Ovary (tissue), 3 donors: Measurements from ENCODE around the gene PASK.

Experiments used
- EP300 ChIP-seq: sonication (generic); formaldehyde crosslinking; IDR thresholded peaks from one replicate; pipeline ENCODE4 v1.6.1; 2017; ENCODE audit warnings: antibody characterized with exemption
- POLR2A ChIP-seq: fragments of 450-650 bp; IDR thresholded peaks from one replicate; pipeline ENCODE4 v1.6.1; 2017; ENCODE audit warnings: antibody characterized with exemption, mild to moderate bottlenecking, moderate library complexity
- TF ChIP-seq, protein P1 (sequence below), 3 donors: fragments of 450-650 bp in 2 of 3; fragments of 200-600 bp in 1 of 3; IDR thresholded peaks; one replicate each; pipeline versions ENCODE4 v1.5.1 to v1.8.0; 2016 to 2022; ENCODE audit warnings: antibody characterized with exemption in 3 of 3, mild to moderate bottlenecking in 1 of 3
- donor health status: DM: no; HTN: no; CAD: no.

DNA sequence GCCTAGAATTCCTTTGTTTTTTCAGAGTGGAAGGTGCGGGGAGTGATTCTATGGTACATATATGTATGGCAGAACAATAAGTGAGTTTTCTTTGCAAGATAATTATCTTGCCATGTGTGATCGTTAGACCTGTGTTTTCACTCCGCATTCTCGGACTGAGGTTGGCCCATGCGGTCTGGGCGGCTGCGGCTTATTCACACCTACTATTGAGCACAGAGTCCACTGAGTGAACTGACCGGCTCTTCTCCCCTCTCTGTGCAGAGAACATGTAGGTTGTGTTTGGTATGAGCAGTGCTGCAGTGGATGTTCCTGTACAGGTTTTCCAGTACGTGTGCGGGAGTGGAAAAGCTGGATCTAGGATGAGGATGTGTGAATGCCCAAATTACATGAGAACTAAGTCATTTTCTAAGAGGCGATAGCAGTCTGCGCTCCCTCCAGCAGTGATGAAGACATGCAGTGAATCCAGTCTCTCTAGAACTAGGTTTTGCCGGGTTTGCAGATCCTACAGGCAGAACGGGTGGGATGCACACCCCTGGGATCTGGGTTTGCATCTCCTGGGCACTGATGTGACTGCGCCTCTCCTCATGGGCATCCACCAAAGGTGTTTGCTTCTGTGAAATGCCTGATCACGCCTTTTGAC is 74.3 kb downstream of the PASK start:
- TF ChIP-seq POLR2A = no peak
- TF ChIP-seq, protein P1, sequence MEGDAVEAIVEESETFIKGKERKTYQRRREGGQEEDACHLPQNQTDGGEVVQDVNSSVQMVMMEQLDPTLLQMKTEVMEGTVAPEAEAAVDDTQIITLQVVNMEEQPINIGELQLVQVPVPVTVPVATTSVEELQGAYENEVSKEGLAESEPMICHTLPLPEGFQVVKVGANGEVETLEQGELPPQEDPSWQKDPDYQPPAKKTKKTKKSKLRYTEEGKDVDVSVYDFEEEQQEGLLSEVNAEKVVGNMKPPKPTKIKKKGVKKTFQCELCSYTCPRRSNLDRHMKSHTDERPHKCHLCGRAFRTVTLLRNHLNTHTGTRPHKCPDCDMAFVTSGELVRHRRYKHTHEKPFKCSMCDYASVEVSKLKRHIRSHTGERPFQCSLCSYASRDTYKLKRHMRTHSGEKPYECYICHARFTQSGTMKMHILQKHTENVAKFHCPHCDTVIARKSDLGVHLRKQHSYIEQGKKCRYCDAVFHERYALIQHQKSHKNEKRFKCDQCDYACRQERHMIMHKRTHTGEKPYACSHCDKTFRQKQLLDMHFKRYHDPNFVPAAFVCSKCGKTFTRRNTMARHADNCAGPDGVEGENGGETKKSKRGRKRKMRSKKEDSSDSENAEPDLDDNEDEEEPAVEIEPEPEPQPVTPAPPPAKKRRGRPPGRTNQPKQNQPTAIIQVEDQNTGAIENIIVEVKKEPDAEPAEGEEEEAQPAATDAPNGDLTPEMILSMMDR (IDR thresholded peaks at IDR 0.05) = no peak
- TF ChIP-seq EP300 = no peak
